ENCODE measurements around the gene TMEM233.

DNA sequence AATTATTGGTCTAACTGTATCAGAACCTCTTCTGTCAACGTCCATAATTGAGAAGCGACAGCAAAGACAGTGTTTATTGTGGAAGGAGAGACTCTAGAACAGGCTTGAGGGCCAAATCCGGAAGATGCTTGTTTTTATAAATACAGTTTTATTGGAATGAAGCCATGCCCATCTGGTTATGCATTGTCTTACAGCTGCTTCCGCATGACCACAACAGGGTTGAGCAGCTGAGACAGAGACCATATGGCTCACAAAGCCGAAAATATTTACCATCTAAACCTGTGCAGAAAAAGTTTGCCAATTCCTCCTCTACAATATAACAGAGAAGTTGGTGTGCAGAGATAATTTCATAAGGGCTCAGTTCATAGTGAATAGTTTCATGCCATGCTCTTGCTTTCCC is 98.8 kb downstream of the TMEM233 start:
- no peak for TF ChIP-seq USF2 (CRISPR knock-in tag; IDR thresholded peaks at IDR 0.05)
- TF ChIP-seq, protein P1, sequence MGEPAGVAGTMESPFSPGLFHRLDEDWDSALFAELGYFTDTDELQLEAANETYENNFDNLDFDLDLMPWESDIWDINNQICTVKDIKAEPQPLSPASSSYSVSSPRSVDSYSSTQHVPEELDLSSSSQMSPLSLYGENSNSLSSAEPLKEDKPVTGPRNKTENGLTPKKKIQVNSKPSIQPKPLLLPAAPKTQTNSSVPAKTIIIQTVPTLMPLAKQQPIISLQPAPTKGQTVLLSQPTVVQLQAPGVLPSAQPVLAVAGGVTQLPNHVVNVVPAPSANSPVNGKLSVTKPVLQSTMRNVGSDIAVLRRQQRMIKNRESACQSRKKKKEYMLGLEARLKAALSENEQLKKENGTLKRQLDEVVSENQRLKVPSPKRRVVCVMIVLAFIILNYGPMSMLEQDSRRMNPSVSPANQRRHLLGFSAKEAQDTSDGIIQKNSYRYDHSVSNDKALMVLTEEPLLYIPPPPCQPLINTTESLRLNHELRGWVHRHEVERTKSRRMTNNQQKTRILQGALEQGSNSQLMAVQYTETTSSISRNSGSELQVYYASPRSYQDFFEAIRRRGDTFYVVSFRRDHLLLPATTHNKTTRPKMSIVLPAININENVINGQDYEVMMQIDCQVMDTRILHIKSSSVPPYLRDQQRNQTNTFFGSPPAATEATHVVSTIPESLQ (CRISPR knock-in tag; IDR thresholded peaks at IDR 0.05), result no peak
- TF ChIP-seq ZNF416 (CRISPR knock-in tag; IDR thresholded peaks at IDR 0.05), result no peak
- no peak for TF ChIP-seq NR2C2 (CRISPR knock-in tag; IDR thresholded peaks at IDR 0.05)
- no peak for TF ChIP-seq NFYB (CRISPR knock-in tag; conservative IDR thresholded peaks at IDR 0.05; ENCODE audit: low read depth)
- TF ChIP-seq MAX (CRISPR knock-in tag; IDR thresholded peaks at IDR 0.05), result no peak
- TF ChIP-seq, protein P2, sequence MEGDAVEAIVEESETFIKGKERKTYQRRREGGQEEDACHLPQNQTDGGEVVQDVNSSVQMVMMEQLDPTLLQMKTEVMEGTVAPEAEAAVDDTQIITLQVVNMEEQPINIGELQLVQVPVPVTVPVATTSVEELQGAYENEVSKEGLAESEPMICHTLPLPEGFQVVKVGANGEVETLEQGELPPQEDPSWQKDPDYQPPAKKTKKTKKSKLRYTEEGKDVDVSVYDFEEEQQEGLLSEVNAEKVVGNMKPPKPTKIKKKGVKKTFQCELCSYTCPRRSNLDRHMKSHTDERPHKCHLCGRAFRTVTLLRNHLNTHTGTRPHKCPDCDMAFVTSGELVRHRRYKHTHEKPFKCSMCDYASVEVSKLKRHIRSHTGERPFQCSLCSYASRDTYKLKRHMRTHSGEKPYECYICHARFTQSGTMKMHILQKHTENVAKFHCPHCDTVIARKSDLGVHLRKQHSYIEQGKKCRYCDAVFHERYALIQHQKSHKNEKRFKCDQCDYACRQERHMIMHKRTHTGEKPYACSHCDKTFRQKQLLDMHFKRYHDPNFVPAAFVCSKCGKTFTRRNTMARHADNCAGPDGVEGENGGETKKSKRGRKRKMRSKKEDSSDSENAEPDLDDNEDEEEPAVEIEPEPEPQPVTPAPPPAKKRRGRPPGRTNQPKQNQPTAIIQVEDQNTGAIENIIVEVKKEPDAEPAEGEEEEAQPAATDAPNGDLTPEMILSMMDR (IDR thresholded peaks at IDR 0.05), result no peak
- TF ChIP-seq IRF2 (CRISPR knock-in tag; IDR thresholded peaks at IDR 0.05; ENCODE audit: borderline replicate concordance, low read depth), result no peak
- TF ChIP-seq JUN (CRISPR knock-in tag; IDR thresholded peaks at IDR 0.05), result no peak
- no peak for TF ChIP-seq ZBTB43 (CRISPR knock-in tag; IDR thresholded peaks at IDR 0.05)
- TF ChIP-seq ZNF263 (CRISPR knock-in tag; IDR thresholded peaks at IDR 0.05; ENCODE audit: low read depth), result no peak
- TF ChIP-seq, protein P3, sequence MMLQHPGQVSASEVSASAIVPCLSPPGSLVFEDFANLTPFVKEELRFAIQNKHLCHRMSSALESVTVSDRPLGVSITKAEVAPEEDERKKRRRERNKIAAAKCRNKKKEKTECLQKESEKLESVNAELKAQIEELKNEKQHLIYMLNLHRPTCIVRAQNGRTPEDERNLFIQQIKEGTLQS (CRISPR knock-in tag; conservative IDR thresholded peaks at IDR 0.05), result no peak
- TF ChIP-seq SOX15 (CRISPR knock-in tag; IDR thresholded peaks at IDR 0.05), result no peak
- TF ChIP-seq FOXP4 (CRISPR knock-in tag; IDR thresholded peaks at IDR 0.05), result no peak
